Fibroblast of peridontal ligament (primary cell): ENCODE data around the gene CYTH3.
"Not testable (repeated sequence)": the region's sequence is repeated elsewhere in the genome, so short reads cannot be mapped to it uniquely, and the experiment has no call there.

Experiments used
- DNase-seq: peaks from one replicate; pipeline ENCODE4 v3.0.0-alpha.2; 2010; ENCODE audit errors: extremely low read depth

Gene CYTH3

DNA sequence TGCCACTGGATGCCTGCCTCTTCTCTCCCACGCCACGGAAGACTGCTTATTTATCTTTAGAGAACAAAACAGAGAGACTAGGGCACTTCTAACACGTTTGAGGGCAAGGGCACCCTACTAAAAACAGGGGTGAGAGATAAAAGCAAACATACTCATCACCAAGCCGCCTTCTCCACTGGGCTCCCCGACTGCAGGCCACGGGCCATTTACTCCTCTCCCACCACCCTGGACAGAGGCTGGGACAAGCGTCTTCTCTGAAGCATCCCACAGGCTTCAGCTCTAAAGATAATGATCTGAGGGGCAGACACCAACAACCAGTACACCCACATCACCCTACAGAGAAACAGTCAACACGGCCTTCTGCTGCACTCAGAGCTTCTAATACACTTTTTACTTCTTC is 78.7 kb downstream of the CYTH3 start:
- no peak for DNase-seq

DNA sequence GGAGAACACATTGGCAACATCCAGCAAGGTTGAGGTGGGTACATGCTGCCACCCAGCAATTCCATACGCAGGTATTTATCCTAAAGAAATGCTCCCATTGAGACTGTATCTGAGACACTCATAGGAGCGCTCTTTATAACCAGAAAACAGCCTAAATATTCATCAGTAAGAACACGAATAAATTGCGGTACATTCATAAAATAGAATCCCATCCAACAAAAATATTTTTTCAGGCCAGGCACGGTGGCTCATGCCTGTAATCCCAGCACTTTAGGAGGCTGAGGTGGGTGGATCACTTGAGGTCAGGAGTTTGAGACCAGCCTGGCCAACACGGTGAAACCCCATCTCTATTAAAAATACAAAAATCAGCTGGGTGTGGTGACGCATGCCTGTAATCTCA is 81.9 kb downstream of the CYTH3 start:
- not testable (repeated sequence) for DNase-seq

DNA sequence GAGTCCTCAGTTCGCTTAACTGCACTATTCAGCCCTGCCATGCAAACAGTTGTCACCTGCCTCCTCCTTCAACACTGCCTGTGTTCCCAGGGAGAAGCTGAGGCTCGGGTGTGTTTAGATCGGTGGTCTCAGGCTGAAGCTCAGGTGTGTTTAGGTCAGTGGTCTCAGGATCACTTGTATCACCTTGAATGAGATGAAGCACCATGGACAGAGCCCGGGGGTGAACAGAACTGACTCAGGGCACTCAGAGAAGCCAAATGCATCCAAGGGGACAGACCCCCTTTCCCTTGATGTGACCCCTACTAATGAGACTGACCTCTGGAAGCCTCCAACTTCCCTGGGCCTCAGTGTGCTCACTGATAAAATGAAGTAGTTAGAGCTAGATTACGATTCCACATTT is 84.0 kb downstream of the CYTH3 start:
- no peak for DNase-seq

DNA sequence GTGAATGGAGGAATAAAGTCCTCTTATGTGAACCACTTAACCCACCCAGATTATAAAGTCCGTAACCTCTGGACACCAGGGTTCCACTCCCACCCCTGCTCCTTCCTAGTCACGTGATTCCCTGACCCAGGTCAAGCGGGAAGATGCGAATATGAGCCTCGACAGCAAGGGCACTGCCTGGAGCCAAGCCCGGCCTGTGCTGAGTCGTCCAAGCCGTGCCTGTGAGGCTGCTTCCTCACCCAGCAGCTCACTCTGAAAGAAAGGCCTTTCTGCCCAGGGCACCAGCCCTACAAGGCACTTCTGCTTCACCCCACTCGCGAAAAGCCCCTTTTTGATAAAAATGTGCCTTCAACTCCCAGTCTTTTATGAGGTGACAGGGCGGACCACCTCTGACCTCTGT is 85.8 kb downstream of the CYTH3 start:
- no peak for DNase-seq

DNA sequence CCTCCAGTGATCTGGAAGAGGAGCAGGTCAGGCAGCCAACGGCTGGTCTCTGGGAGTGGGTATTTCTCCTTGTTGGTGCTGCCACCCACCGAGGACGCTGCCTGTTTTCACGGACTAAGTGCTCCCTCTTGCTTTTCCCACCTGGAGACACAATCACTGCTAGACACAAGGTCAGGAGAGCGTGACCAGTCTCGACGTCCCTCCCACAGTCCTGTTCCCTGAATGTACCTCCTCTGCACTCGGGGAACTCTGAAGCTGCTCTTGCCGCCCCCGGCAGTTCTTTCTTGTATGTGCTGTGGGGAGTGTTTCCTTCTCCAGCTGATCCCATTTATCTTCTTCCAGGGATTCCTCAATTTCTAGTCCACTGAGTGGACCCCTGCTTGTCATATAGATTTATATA is 89.4 kb downstream of the CYTH3 start:
- DNase-seq, result no peak

DNA sequence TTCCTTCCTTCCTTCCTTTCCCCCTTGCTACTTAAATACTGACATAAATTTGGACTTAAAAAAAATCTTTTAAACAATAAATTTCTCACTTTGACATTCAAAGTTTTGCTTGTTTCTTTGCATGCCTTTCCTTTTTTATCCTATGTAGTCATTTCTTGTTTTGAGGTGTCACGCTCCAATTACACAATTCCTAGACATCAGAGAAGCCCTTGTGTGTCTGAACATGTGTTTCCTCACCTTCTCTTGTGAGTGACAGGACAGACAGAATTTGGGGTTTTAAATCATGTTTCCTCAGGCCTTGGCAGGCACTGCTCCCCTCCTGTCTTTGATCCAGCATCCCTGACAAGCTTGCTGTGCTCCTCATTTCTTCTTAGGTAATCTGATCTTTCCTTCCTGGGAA is 91.3 kb downstream of the CYTH3 start:
- DNase-seq, result no peak

DNA sequence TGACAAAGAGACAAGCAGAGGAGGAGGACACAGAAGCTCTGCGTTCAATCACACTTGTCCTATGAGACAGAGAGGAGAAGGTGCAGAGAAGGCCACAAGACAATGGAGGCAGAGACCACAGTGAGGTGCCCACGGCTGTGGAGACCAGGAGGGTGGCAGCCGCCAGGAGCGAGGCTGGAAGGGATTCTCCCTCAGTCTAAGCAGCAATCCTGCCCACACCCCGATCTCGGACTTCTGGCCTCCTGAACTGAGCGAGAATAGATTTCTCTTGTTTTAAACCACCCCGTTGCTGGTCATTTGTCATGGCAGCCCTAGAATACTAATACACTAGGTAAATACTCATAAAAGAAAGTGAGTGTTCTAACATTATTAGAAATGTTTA is 92.1 kb downstream of the CYTH3 start:
- DNase-seq, result no peak

DNA sequence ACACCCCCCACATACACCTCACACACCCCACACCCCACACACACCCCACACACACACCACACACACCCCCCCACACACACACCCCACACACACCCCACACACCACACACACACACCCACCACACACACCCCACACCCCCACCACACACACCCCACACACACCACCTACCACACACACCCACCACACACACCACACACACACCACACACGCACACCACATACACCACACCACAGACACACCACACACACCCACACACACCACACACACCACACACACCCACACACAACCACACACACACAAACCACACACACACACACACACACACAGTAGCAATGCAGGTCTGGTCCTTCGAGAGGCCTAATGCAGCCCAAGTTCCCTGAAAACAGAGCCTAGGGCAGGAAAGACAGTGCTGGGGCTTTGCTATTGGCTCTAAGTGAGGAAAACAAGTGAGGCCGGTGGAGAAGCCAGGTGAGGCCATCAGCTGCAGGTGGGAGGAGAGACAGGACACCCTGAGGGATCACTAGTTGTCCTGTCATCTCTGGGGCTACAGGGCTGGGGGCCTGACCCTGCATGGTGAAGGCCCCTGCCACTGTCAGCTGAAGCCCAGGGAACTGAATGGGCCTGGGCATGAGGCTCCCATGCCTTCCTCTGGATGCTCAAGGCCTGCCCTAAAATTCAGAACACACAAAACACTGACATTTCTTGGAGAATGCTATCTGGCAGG is 92.6 kb downstream of the CYTH3 start:
- no peak for DNase-seq

DNA sequence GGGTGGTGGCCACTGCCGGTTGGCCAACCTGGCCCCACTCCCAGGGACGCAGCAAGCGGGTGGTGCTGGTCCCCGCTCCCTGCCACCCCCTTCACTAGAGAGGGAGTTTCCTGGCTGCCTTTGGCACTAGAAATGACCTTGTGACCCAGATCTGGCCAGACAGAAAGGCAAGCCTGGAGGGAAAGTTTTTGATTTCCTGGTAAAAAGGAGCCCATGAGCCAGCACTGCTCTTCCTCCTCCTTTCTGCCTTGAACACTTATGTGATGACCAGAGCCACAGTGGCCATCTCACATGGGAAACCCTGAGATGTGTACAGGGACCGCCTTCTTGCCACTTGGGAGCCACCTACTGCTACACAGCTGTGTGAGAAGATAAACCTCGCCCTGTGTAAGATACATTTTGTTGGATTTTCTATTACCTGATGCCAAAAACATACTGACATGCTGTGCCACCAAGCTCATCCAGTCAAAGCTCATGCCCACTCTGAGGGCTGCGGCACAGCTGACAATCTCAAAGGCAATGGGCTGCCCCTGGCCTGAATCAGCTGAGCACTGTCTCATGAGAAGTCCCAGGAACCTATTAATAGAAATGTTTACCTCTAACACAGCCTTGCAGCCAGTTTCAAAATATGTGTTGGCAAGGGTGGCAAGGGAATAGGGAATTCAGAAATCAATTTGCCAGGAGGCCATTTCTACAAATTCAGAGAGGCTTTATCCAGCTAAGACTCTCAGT is 94.0 kb downstream of the CYTH3 start:
- DNase-seq, result peak; percentile 42

DNA sequence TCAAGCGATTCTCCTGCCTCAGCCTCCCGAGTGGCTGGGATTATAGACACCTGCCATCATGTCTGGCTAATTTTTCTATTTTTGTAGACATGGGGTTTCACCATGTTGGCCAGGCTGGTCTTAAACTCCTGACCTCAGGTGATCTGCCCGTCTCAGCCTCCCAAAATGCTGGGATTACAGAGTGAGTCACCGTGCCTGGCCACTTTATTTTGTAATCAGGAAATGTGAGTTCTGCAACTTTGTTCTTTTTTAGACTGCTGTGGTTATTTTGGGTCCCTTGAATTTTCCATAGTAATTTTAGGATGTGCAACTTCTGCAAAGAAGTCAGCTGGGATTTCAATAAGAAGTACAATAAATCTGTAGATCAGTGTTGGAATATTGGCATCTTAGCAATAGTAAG is 96.8 kb downstream of the CYTH3 start:
- DNase-seq, result peak; percentile 73

DNA sequence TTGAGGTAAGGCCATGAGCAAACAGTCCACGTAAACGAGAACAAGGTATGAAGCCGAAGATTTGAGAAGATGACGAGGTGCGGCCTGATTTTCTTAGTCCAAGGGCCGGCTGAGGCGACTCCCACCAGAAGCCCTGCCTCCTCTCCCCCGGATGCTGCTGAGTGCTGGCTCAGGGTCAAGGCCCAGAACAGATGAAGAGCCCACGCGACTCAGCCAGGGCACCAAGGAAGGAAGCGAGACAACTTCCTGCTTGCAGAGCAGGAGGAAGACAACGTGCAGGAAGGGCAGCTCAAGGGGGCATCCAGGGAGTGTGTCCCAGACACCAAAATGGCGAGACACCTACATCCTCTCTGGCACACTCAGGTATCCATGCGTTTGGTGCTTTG is 99.5 kb downstream of the CYTH3 start:
- no peak for DNase-seq

DNA sequence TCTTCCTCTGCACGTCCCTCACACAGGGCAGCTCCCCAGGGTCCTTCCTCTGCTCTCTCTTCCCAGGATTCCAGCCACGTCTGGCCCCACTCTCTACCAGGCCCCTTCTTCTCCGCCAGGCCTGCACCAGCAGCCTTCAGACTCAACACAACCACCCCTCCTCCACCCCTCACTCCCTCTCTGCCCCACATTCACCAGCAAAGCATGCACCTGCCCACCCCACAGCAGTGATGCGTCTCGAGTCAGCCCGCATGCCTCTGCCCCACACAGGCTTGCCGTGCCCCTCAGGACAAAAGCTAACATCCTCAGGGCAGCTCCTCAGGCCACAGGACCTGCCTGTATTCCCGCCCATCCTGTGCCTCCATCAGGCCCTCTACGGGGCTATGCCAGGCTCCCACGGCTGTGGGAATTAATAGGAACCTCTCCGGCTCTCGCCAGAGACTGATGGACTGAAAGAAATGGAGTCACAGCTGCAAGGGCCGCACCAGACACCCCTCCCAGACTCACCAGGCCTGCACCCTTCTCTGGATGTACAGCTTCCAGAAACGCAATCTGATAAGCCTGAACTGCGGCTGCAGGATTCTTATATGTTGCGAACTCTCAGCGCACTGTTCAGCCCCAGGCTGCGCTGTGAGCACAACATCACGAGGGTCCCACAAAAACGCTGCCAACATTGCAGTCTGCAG is 100.1 kb downstream of the CYTH3 start:
- no peak for DNase-seq

DNA sequence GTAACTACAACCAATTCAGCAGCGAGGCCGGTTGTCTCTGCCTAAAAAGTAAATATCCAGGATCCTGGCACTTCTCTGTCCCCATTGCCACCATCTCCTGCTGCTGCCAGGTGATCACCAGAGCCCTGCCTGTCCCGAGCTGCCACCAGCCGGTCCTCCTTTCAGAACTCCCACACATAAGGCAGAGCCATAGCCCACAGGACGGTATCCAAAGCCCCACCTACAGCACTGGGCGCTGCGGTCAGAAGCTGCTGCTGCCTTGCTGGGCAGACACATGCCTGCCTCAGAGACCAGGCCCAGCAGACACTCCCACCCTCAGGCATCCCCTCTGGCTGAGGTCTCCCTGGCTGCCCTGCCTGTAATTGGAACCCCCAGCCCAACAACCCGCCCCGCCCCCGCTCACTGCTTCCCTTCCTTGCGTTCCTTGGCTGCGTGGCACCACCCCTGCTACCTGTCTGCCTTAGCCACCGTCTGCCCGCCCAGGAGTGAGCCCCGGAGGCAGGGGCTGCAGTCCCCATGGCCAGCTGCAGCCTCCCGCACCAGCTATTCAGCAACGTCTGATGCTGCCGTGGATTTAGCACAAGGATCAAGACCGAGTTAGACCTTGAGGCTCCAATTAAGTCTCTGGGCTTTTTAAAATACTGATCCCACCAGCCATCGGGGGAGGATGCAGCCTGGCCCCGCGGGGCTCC is 100.7 kb downstream of the CYTH3 start:
- DNase-seq, result no peak

DNA sequence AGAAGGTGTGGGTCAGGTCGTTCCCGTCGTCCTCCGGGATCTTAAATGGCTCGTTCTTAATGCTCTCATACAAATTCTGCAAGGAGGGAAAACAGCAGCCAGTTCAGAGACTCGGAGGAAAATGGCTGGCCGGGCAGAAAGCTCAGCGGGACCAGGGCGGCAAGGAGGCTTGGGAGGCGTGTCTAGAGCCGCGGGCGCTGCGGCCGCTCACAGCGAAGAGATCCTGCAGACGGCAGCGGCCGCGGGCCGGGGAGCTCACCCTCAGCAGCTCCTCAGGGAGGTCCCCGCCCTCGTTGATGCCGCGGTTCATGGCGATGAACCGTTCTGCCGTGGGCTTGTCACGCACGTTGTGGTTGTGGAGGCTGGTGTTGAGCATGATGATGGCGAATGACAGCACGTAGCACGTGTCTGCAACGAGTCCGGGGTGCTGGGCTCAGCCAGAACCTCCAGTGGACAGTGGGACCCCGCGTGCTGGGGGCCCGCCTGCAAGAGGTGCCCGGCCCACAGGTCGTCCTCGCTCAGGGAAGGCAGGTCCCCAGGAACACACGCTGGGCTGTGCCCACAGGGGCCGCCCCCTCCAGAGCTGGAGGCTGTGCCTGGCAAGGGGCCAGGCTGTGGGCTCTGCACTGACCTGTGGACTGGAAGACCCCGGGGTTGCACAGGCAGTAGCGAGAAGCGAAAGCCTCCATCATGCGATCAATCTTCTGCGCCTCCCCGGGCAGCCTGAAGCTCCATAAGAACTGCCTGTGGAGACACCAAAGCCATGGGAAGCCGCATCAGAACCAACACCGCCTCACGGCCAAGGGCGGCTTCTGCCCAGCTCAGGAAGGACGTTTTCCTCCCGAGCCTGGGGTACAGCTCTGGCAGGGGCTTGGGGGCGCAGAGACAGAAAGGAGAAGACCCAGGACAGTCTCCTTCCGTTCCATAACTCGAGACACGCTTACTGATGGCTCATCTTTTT is 101.6 kb downstream of the CYTH3 start:
- no peak for DNase-seq

DNA sequence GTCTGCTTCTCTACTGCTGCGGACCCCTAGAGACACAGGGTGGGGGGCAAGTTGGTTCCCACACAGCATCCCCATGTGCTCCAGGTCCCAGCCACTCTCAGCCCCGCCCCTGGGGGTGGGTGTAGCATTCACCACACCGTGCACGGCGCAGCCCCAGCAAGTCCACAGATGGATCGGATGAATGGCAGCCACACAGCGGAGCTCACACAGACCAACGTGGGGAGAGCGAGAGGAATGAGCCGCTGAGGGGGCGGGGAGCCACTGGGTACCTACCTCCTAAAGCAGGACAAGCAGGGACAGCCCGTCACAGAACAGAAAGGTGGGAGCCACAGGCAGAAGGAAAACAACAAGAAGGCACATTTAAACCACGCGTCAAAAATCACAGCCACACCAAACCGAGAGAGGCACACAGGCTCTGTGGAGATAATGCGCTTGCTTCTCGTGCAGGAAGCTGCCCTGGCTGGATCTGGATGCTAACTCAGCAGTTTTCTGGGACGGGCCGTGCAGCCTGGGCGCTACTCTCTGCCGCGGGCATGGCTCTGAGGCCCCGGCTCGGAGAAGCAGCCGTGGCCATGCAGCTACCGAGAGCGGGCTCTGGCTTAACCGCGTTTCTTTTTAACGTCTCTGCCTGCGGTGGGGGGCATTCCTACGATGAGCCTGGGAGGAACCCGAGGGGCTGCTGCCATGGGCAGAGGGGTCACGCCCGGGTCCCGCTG is 102.5 kb downstream of the CYTH3 start:
- no peak for DNase-seq

DNA sequence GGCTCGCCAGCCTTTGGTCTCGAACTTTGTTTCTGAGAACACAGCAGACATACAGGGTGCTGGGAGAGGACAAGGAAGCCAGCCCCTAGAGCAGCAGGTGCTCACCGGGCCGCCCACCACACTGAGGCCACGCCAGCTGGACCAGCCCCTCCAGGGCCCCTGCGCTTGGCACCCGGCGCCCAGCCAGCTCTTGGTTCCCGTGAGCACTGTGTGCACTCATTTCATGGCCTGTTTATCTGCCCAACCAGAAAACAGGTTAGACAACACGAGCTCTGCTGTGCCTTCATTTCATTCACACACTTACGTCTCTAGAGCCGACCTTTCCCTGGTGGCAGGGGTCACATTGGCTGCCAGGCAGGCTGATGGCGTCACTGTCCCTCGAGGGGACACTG is 104.0 kb downstream of the CYTH3 start:
- no peak for DNase-seq

DNA sequence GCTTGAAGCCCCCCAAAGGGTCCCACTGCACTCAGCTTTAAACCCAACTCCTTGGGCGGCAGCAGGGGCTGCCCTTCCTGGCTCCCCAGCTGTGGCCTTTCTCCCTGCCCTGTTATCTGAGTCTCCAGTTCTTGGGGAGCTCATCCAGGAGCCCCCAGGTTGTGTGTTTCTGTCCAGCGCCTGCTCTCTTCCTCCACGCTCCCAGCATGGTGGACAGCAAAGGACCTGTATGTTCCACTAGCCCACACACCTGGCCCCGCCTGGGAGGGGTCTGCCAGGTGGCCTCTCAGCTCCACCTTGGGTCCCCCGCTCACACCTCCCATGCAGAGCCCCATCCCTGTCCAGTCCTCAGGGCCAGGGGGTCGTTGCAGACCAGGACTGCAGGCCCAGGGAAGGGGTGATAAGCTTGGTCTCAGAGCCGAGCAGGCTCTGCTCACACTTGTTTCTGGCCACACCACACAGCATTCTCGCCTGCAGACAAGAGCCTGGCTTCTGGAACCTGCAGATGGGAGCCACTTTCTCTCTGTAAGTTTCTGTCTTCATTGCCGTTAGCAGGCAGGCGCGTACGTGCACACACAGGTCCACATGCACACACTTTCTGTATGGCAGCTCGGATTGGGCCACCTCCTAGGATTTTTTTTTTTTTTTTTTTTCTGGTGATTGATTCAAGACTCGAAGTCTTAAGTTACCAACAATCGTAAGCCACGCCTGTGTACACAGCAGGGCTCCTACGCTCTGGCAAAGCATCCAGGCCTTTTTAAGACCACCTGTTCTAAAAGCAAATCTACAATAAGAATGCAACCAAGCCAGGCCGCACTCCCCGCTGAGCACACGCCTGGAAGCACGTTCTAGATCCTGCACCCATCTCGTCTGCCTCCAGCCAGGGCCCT is 104.6 kb downstream of the CYTH3 start:
- DNase-seq, result no peak

DNA sequence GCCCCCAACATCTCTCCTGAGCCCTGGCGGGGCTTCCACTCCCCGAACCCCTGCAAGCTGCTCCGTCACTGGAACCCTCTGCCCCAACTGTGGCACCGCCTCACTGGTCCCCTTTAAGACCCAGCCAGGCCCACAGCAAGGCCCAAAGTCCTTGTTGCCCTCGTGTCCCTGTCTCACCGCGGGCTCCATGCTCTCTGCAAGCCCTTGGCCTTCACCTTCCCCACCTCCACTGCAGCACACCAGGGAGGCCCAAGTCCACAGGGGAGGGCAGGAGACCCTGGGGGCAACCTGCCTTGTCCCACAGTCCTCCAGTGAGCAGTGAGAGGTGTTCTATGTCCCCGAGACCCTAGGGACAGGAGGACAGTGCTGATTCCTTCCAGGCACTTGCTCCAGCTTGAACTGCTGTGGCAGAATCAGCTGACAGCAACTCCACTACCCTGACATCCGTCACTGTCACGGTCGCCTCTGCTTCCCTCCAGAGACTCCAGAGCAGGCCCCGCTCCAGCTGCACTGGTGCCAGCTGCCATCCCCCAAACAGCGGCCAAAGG is 105.3 kb downstream of the CYTH3 start:
- no peak for DNase-seq

DNA sequence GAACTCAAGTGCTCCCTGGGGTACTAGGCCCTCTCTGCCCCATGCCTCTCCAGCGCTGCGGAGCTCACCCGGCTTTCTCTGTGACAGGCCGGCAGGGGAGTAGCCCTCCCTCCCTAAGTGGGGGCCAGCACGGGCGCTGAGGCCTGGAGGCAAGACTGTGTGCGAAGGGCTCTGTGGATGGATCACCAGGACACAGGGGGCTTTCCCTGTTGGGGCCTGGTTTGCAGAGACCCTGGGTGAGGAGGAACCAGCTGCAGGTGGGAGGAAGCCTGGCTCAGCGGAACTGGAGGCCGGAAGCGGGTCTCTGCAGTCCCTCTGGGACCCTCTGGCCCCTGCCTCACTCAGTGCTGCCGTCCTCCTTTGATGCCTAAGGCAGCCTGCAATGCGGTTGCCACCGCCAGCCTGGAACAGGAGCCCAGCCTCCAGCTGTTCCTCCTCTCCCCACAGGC is 106.0 kb downstream of the CYTH3 start:
- no peak for DNase-seq
